GM21528 (cell line): ENCODE results near the gene CASTOR2.
"Not testable (repeated sequence)": the region's sequence is repeated elsewhere in the genome, so short reads cannot be mapped to it uniquely, and the experiment has no call there.

ENCODE experiments used
- ATAC-seq: cut with Tn5 transposase; IDR thresholded peaks from one replicate; pipeline ENCODE4 v1.9.1; 2021; ENCODE audit warnings: mild to moderate bottlenecking, moderate library complexity; ENCODE audit not compliant: unreplicated experiment, low FRiP score

Gene CASTOR2

GRCh38 chr7:74994869-74995543 lies 30.5 kb downstream of the CASTOR2 start:
- ATAC-seq = not testable (repeated sequence)

- ATAC-seq = not testable (repeated sequence)
Measured at GRCh38 chr7:74996361-74996760, 31.9 kb downstream of the CASTOR2 start.

GRCh38 chr7:74997811-74998210 lies 33.3 kb downstream of the CASTOR2 start:
- ATAC-seq = not testable (repeated sequence)

GRCh38 chr7:75001356-75001755 lies 36.9 kb downstream of the CASTOR2 start:
- ATAC-seq = not testable (repeated sequence)

GRCh38 chr7:75010036-75010435 lies 45.5 kb downstream of the CASTOR2 start:
- ATAC-seq = no peak

GRCh38 chr7:75017832-75018231 lies 53.3 kb downstream of the CASTOR2 start:
- ATAC-seq = no peak

GRCh38 chr7:75018570-75019364 lies 54.3 kb downstream of the CASTOR2 start:
- ATAC-seq = no peak

- no peak for ATAC-seq
Measured at GRCh38 chr7:75019800-75020199, 55.3 kb downstream of the CASTOR2 start.

- ATAC-seq = no peak
Measured at GRCh38 chr7:75024922-75025321, 60.4 kb downstream of the CASTOR2 start.

GRCh38 chr7:75028299-75028698 lies 63.8 kb downstream of the CASTOR2 start:
- no peak for ATAC-seq

GRCh38 chr7:75033064-75033463 lies 68.6 kb downstream of the CASTOR2 start:
- ATAC-seq = no peak

GRCh38 chr7:75033826-75034225 lies 69.3 kb downstream of the CASTOR2 start:
- no peak for ATAC-seq

- no peak for ATAC-seq
Measured at GRCh38 chr7:75038508-75038907, 74.0 kb downstream of the CASTOR2 start.

- no peak for ATAC-seq
Measured at GRCh38 chr7:75039166-75039565, 74.7 kb downstream of the CASTOR2 start.

GRCh38 chr7:75039709-75040108 lies 75.2 kb downstream of the CASTOR2 start:
- no peak for ATAC-seq

GRCh38 chr7:75040512-75040911 lies 76.0 kb downstream of the CASTOR2 start:
- no peak for ATAC-seq

- ATAC-seq = no peak
Measured at GRCh38 chr7:75042286-75042685, 77.8 kb downstream of the CASTOR2 start.

GRCh38 chr7:75042831-75043703 lies 78.6 kb downstream of the CASTOR2 start:
- no peak for ATAC-seq

GRCh38 chr7:75045881-75046280 lies 81.4 kb downstream of the CASTOR2 start:
- no peak for ATAC-seq

GRCh38 chr7:75048435-75049379 lies 84.2 kb downstream of the CASTOR2 start:
- ATAC-seq = no peak
